HG03097 (cell line): ENCODE results near the gene PKHD1.

ENCODE experiments used
- ATAC-seq: cut with Tn5 transposase; IDR thresholded peaks from one replicate; pipeline ENCODE4 v1.9.1; 2021; ENCODE audit not compliant: unreplicated experiment, low FRiP score

PKHD1 gene

GRCh38 chr6:52104979-52105378 is 17.6 kb upstream of the PKHD1 start:
- ATAC-seq = no peak

- ATAC-seq = no peak
These were observed 16.2 kb upstream of the PKHD1 start for GRCh38 chr6:52103623-52104022.

- ATAC-seq = no peak
These were observed 15.0 kb upstream of the PKHD1 start for GRCh38 chr6:52102405-52102804.

- no peak for ATAC-seq
These were observed 11.3 kb upstream of the PKHD1 start for GRCh38 chr6:52098721-52099120.

- no peak for ATAC-seq
These were observed 2.4 kb upstream of the PKHD1 start for GRCh38 chr6:52089758-52090348.

- no peak for ATAC-seq
These were observed 672 bp downstream of the PKHD1 start for GRCh38 chr6:52086741-52087140.

- ATAC-seq = no peak
These were observed 6.2 kb downstream of the PKHD1 start for GRCh38 chr6:52081237-52081636.

GRCh38 chr6:52077961-52078625 is 9.3 kb downstream of the PKHD1 start:
- ATAC-seq = no peak

GRCh38 chr6:52077180-52077884 is 10.1 kb downstream of the PKHD1 start:
- no peak for ATAC-seq

- no peak for ATAC-seq
These were observed 10.6 kb downstream of the PKHD1 start for GRCh38 chr6:52076791-52077179.

GRCh38 chr6:52074716-52075115 is 12.7 kb downstream of the PKHD1 start:
- ATAC-seq = no peak

GRCh38 chr6:52074155-52074554 is 13.3 kb downstream of the PKHD1 start:
- ATAC-seq = no peak

GRCh38 chr6:52065621-52066020 is 21.8 kb downstream of the PKHD1 start:
- no peak for ATAC-seq

- peak; percentile 98 for ATAC-seq
These were observed 23.6 kb downstream of the PKHD1 start for GRCh38 chr6:52063584-52064344.

- ATAC-seq = no peak
These were observed 25.9 kb downstream of the PKHD1 start for GRCh38 chr6:52061481-52061880.

GRCh38 chr6:52059821-52060220 is 27.6 kb downstream of the PKHD1 start:
- no peak for ATAC-seq

GRCh38 chr6:52055451-52055850 is 32.0 kb downstream of the PKHD1 start:
- no peak for ATAC-seq

- ATAC-seq = no peak
These were observed 34.2 kb downstream of the PKHD1 start for GRCh38 chr6:52053038-52053695.

- no peak for ATAC-seq
These were observed 37.4 kb downstream of the PKHD1 start for GRCh38 chr6:52050051-52050405.

GRCh38 chr6:52049252-52050050 is 38.0 kb downstream of the PKHD1 start:
- no peak for ATAC-seq
